IMR-90 (cell line): ENCODE measurements around the gene CD300LB. TPM values are rescaled to one million over a fixed set of nuclear protein-coding genes. Genes with fewer than 3 reads are reported as not detected.

Experiments
- ATAC-seq: fragments of 200-7000 bp; cut with Tn5 transposase; 2 replicates; pipeline ENCODE4 v1.9.1; 2020; ENCODE audit warnings: low read depth, mild to moderate bottlenecking, moderate library complexity
- BruUV-seq: library from RNA; stranded (reverse); fragments of 400-500 nt; replicated peaks from 2 replicates; lab custom pipeline; 2021; lab: Mats Ljungman, UMichigan
- CTCF ChIA-PET: fragments of 300-600 bp; formaldehyde crosslinking; extraction: SDS; loops from one replicate; lab custom pipeline; 2021; ENCODE audit warnings: antibody characterized with exemption; lab: Yijun Ruan, JAX
- POLR2A ChIA-PET: fragments of 300-600 bp; sonication (Branson Sonifier 250); formaldehyde crosslinking; loops from one replicate; lab custom pipeline; 2022; ENCODE audit warnings: antibody characterized with exemption; ENCODE audit not compliant: unreplicated experiment; lab: Charles Lee
- DNase-seq: peaks from one replicate; pipeline ENCODE4 v3.0.0; 2013
- H2AFZ ChIP-seq: replicated peaks from 2 replicates; pipeline ENCODE3; 2013; ENCODE audit warnings: low read length, mild to moderate bottlenecking; ENCODE audit not compliant: poor library complexity
- H2AK5ac ChIP-seq: 2 replicates; pipeline ENCODE4 v1.6.1; 2013; ENCODE audit warnings: low read depth, low read length, inconsistent platforms
- H2AK9ac ChIP-seq: replicated peaks from 2 replicates; pipeline ENCODE3; 2013; ENCODE audit warnings: mild to moderate bottlenecking, low read depth, low read length, moderate library complexity; ENCODE audit not compliant: poor library complexity
- H2BK120ac ChIP-seq: 2 replicates; pipeline ENCODE4 v1.6.1; 2013; ENCODE audit warnings: low read depth, low read length, inconsistent platforms
- H2BK15ac ChIP-seq: 3 replicates; pipeline ENCODE4 v1.6.1; 2013; ENCODE audit warnings: low read depth, low read length, inconsistent platforms
- H2BK20ac ChIP-seq: 2 replicates; pipeline ENCODE4 v1.6.1; 2013; ENCODE audit warnings: low read depth, mild to moderate bottlenecking, inconsistent platforms, low read length, moderate library complexity
- H2BK5ac ChIP-seq: 2 replicates; pipeline ENCODE4 v1.6.1; 2013; ENCODE audit warnings: mild to moderate bottlenecking, low read depth, low read length, inconsistent platforms; ENCODE audit not compliant: poor library complexity, severe bottlenecking
- H3K14ac ChIP-seq: replicated peaks from 2 replicates; pipeline ENCODE4 v1.6.1; 2013; ENCODE audit warnings: low read depth, low read length, inconsistent platforms
- H3K18ac ChIP-seq: 2 replicates; pipeline ENCODE4 v1.6.1; 2013; ENCODE audit warnings: low read depth, low read length, control low read depth
- H3K23ac ChIP-seq: 2 replicates; pipeline ENCODE4 v1.6.1; 2013; ENCODE audit warnings: low read depth, low read length, inconsistent platforms
- H3K27ac ChIP-seq: 2 replicates; pipeline ENCODE4 v1.5.1; 2013; ENCODE audit warnings: mild to moderate bottlenecking, control low read depth, low read length; ENCODE audit not compliant: insufficient read depth
- H3K27me3 ChIP-seq: 2 replicates; pipeline ENCODE4 v1.6.1; 2013; ENCODE audit warnings: low read length; ENCODE audit not compliant: control insufficient read depth, insufficient read depth
- H3K36me3 ChIP-seq: 2 replicates; pipeline ENCODE4 v1.6.1; 2013; ENCODE audit warnings: low read length, mixed read lengths; ENCODE audit not compliant: control insufficient read depth, insufficient read depth
- H3K4ac ChIP-seq: 2 replicates; pipeline ENCODE4 v1.6.1; 2013; ENCODE audit warnings: low read depth, low read length, inconsistent platforms
- H3K4me1 ChIP-seq: 2 replicates; pipeline ENCODE4 v1.6.1; 2013; ENCODE audit warnings: low read length, mixed read lengths; ENCODE audit not compliant: control insufficient read depth, insufficient read depth
- H3K4me2 ChIP-seq: 2 replicates; pipeline ENCODE4 v1.6.1; 2013; ENCODE audit warnings: low read depth, mild to moderate bottlenecking, control low read depth, low read length, moderate library complexity
- H3K4me3 ChIP-seq: 2 replicates; pipeline ENCODE4 v1.5.1; 2013; ENCODE audit warnings: low read depth, mild to moderate bottlenecking, control low read depth, low read length, moderate library complexity; ENCODE audit not compliant: insufficient read depth
- H3K56ac ChIP-seq: 2 replicates; pipeline ENCODE4 v1.6.1; 2013; ENCODE audit warnings: low read length, inconsistent platforms; ENCODE audit not compliant: insufficient read depth; ENCODE audit errors: extremely low read depth
- H3K79me1 ChIP-seq, 2 experiments: 2 replicates each; pipeline ENCODE4 v1.6.1; 2013; ENCODE audit warnings: low read length in 2 of 2, inconsistent platforms in 1 of 2, low read depth in 1 of 2
- H3K9ac ChIP-seq: 2 replicates; pipeline ENCODE4 v1.6.1; 2013; ENCODE audit warnings: low read depth, low read length, control low read depth
- H3K9me1 ChIP-seq: 2 replicates; pipeline ENCODE4 v1.6.1; 2013; ENCODE audit warnings: low read length, inconsistent platforms; ENCODE audit not compliant: insufficient read depth
- H3K9me3 ChIP-seq: 2 replicates; pipeline ENCODE4 v1.6.1; 2013; ENCODE audit warnings: low read length; ENCODE audit not compliant: control insufficient read depth, insufficient read depth
- H4K20me1 ChIP-seq: 2 replicates; pipeline ENCODE4 v1.6.1; 2013; ENCODE audit warnings: low read length, inconsistent platforms; ENCODE audit not compliant: insufficient read depth
- H4K5ac ChIP-seq: 2 replicates; pipeline ENCODE4 v1.6.1; 2013; ENCODE audit warnings: mild to moderate bottlenecking, low read depth, low read length, control low read depth
- H4K8ac ChIP-seq, 2 experiments: 2 replicates each; pipeline ENCODE4 v1.6.1; 2013; ENCODE audit warnings: low read depth in 2 of 2, low read length in 2 of 2, control low read depth in 1 of 2, inconsistent platforms in 1 of 2
- H4K91ac ChIP-seq: 2 replicates; pipeline ENCODE4 v1.6.1; 2013; ENCODE audit warnings: low read depth, low read length, inconsistent platforms; ENCODE audit not compliant: insufficient read depth
- CEBPB ChIP-seq: IDR thresholded peaks from 2 replicates; pipeline ENCODE4 v1.6.1; 2012; ENCODE audit warnings: low read depth, low read length, improper control_type of control experiment
- FOS ChIP-seq: fragments of 150-350 bp; IDR thresholded peaks from 2 replicates; pipeline ENCODE4 v1.6.1; 2016; ENCODE audit warnings: low read depth, low read length
- MAZ ChIP-seq: IDR thresholded peaks from 2 replicates; pipeline ENCODE4 v1.6.1; 2012; ENCODE audit warnings: low read depth, mild to moderate bottlenecking, low read length, improper control_type of control experiment, moderate library complexity, borderline replicate concordance
- MXI1 ChIP-seq: IDR thresholded peaks from 2 replicates; pipeline ENCODE4 v1.6.1; 2012; ENCODE audit warnings: low read depth, mild to moderate bottlenecking, low read length, moderate library complexity, borderline replicate concordance
- NFE2L2 ChIP-seq: fragments of 150-350 bp; IDR thresholded peaks from 2 replicates; pipeline ENCODE4 v1.6.1; 2016; ENCODE audit warnings: low read depth, mild to moderate bottlenecking, low read length
- POLR2A ChIP-seq: IDR thresholded peaks from 2 replicates; pipeline ENCODE4 v1.6.1; 2012; ENCODE audit warnings: mild to moderate bottlenecking, low read depth, low read length
- RAD21 ChIP-seq: IDR thresholded peaks from 2 replicates; pipeline ENCODE4 v1.6.1; 2012; ENCODE audit warnings: low read length, improper control_type of control experiment
- RCOR1 ChIP-seq: IDR thresholded peaks from 2 replicates; pipeline ENCODE4 v1.6.1; 2012; ENCODE audit warnings: mild to moderate bottlenecking, low read length, improper control_type of control experiment; ENCODE audit not compliant: insufficient replicate concordance
- RFX5 ChIP-seq: IDR thresholded peaks from 2 replicates; pipeline ENCODE4 v1.8.0; 2012; ENCODE audit warnings: low read depth, mild to moderate bottlenecking, low read length, moderate library complexity
- SMC3 ChIP-seq: fragments of 150-350 bp; IDR thresholded peaks from 2 replicates; pipeline ENCODE4 v1.6.1; 2016; ENCODE audit warnings: low read depth, mild to moderate bottlenecking, antibody characterized with exemption, low read length, moderate library complexity
- USF2 ChIP-seq: fragments of 150-350 bp; IDR thresholded peaks from 2 replicates; pipeline ENCODE4 v1.6.1; 2017; ENCODE audit warnings: mild to moderate bottlenecking, antibody characterized with exemption, low read length, low read depth
- WGBS, 2 experiments: methylation state at CpG; one replicate each; pipeline versions ENCODE4 v1.1.5 to v1.1.7; 2013; ENCODE audit warnings: missing lambda C conversion rate in 2 of 2; ENCODE audit not compliant: insufficient read length in 1 of 2; ENCODE audit errors: extremely low coverage in 2 of 2; 5-methylcytosine and 5-hydroxymethylcytosine counted together
- dilution Hi-C: fragments of 300-500 bp; cut with HindIII; formaldehyde crosslinking; loops from one replicate; pipeline ENCODE4 v1.14.3; 2018; ENCODE audit warnings: low sequenced_read_pairs; ENCODE audit not compliant: unreplicated experiment
- in situ Hi-C: fragments of 300-500 bp; cut with MboI; formaldehyde crosslinking; loops from 3 replicates; pipeline ENCODE4 v1.14.3; 2019; ENCODE audit warnings: low sequenced_read_pairs, inconsistent platforms, mixed read lengths
- intact Hi-C: fragments of 100-400 bp; cut with micrococcal nuclease; formaldehyde crosslinking; loops from 2 replicates; pipeline ENCODE4 v1.10.0; 2022
- polyA plus RNA-seq, 3 experiments: library from polyadenylated mRNA; depleted of rRNA; stranded (reverse); fragments of >200 nt; gene quantifications; 2 replicates each; pipeline ENCODE4 v1.2.3, GENCODE V29; 2012; ENCODE audit warnings: low replicate concordance in 1 of 3
- total RNA-seq: library from RNA; depleted of rRNA; stranded (reverse); fragments of >200 nt; gene quantifications from 2 replicates; pipeline ENCODE4 v1.2.3, GENCODE V29; 2012
- TF ChIP-seq, protein P1 (sequence below): fragments of 150-350 bp; IDR thresholded peaks from 2 replicates; pipeline ENCODE4 v1.6.1; 2016; ENCODE audit warnings: low read depth, mild to moderate bottlenecking, low read length, moderate library complexity, borderline replicate concordance
- TF ChIP-seq, protein P2 (sequence below): conservative IDR thresholded peaks from 2 replicates; pipeline ENCODE4 v1.5.1; 2012; ENCODE audit warnings: mild to moderate bottlenecking, low read depth, low read length, improper control_type of control experiment

CD300LB gene
- total and polyA plus RNA-seq, 2 of the 4 experiments (the other 2 are of a cell fraction), result not detected

- BruUV-seq, result no TSS peak
- Histone ChIP-seq H3K27ac (no peak overlapping the region), H3K23ac (no peak overlapping the region), H3K4me3 (no peak overlapping the region), H4K5ac (no peak overlapping the region), H2AK5ac (no peak overlapping the region), H3K27me3 (no peaks in the 10 kb centered on the region), H2BK15ac (no peak overlapping the region), H4K91ac (no peak overlapping the region), H3K4ac (no peak overlapping the region), H3K4me1 (no peaks in the 10 kb centered on the region), H3K14ac (no peak overlapping the region), H2BK120ac (no peak overlapping the region), H3K9me1 (no peaks in the 10 kb centered on the region), H2AK9ac (no peak overlapping the region), H3K79me1 (no peaks in the 10 kb centered on the region), H3K9ac (no peak overlapping the region), H2BK5ac (no peak overlapping the region), H3K36me3 (no peaks in the 10 kb centered on the region), H3K9me3 (peaks cover 38% of the 10 kb centered on the region), H4K8ac (no peak overlapping the region), H3K56ac (no peak overlapping the region), H3K18ac (no peak overlapping the region), H2AFZ (no peak overlapping the region), H4K20me1 (no peaks in the 10 kb centered on the region), H2BK20ac (no peak overlapping the region), H3K4me2 (no peak overlapping the region)
- in situ Hi-C loops, result no loop called here
- no peak for DNase-seq
- TF ChIP-seq CEBPB (no peak), MXI1 (no peak), NFE2L2 (no peak), USF2 (no peak), POLR2A (no peak), SMC3 (no peak), RAD21 (no peak), RCOR1 (no peak), MAZ (no peak), FOS (no peak), RFX5 (no peak)
- TF ChIP-seq, protein P1, sequence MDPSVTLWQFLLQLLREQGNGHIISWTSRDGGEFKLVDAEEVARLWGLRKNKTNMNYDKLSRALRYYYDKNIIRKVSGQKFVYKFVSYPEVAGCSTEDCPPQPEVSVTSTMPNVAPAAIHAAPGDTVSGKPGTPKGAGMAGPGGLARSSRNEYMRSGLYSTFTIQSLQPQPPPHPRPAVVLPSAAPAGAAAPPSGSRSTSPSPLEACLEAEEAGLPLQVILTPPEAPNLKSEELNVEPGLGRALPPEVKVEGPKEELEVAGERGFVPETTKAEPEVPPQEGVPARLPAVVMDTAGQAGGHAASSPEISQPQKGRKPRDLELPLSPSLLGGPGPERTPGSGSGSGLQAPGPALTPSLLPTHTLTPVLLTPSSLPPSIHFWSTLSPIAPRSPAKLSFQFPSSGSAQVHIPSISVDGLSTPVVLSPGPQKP, result no peak
- TF ChIP-seq, protein P2, sequence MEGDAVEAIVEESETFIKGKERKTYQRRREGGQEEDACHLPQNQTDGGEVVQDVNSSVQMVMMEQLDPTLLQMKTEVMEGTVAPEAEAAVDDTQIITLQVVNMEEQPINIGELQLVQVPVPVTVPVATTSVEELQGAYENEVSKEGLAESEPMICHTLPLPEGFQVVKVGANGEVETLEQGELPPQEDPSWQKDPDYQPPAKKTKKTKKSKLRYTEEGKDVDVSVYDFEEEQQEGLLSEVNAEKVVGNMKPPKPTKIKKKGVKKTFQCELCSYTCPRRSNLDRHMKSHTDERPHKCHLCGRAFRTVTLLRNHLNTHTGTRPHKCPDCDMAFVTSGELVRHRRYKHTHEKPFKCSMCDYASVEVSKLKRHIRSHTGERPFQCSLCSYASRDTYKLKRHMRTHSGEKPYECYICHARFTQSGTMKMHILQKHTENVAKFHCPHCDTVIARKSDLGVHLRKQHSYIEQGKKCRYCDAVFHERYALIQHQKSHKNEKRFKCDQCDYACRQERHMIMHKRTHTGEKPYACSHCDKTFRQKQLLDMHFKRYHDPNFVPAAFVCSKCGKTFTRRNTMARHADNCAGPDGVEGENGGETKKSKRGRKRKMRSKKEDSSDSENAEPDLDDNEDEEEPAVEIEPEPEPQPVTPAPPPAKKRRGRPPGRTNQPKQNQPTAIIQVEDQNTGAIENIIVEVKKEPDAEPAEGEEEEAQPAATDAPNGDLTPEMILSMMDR, result no peak
- intact Hi-C loops, result no loop called here
- ChIA-PET CTCF (no interaction called here), POLR2A (no interaction called here)
- ATAC-seq, result no peak
- dilution Hi-C loops, result no loop called here
- WGBS, 2 experiments, result 49% methylated on average over 6 of the region's 21 CpGs; no CpG with 5 or more reads in 1 of the 2 experiments
Measured at GRCh38 chr17:74520790-74521480, 10.3 kb downstream of the CD300LB start.
